Keratinocyte (primary cell): ENCODE data around the gene PARP11. TPM values are rescaled to one million over a fixed set of nuclear protein-coding genes. Genes with fewer than 3 reads are reported as not detected.

Source experiments
- DNase-seq: peaks from one replicate; pipeline ENCODE4 v3.0.0-alpha.2; 2011; ENCODE audit warnings: low read depth, missing footprints, low spot score
- FAIRE-seq: peaks from 2 replicates; lab custom pipeline; 2011; peaks lifted over from hg19 to GRCh38; lab: Jason Lieb, UNC
- H2AFZ ChIP-seq: 2 replicates; pipeline ENCODE4 v1.6.0; 2012; ENCODE audit warnings: low read length, control low read depth, inconsistent platforms; ENCODE audit not compliant: control insufficient read depth
- H3K27ac ChIP-seq: 2 replicates; pipeline ENCODE4 v1.5.1; 2011; ENCODE audit warnings: low read length; ENCODE audit not compliant: control insufficient read depth, insufficient read depth
- H3K27me3 ChIP-seq: 3 replicates; pipeline ENCODE4 v1.6.0; 2011; ENCODE audit warnings: low read length; ENCODE audit not compliant: control insufficient read depth, insufficient read depth; ENCODE audit errors: extremely low read depth
- H3K36me3 ChIP-seq, 2 experiments: 2 replicates in 1 of 2; 3 replicates in 1 of 2; pipeline ENCODE4 v1.5.1; 2011; ENCODE audit warnings: low read length in 2 of 2, mild to moderate bottlenecking in 1 of 2; ENCODE audit not compliant: control insufficient read depth in 2 of 2, insufficient read depth in 2 of 2; ENCODE audit errors: extremely low read depth in 1 of 2
- H3K4me1 ChIP-seq: 3 replicates; pipeline ENCODE4 v1.5.1; 2011; ENCODE audit warnings: low read length; ENCODE audit not compliant: control insufficient read depth, insufficient read depth; ENCODE audit errors: extremely low read depth
- H3K4me2 ChIP-seq: 3 replicates; pipeline ENCODE4 v1.6.0; 2011; ENCODE audit warnings: low read depth, low read length; ENCODE audit not compliant: control insufficient read depth, insufficient read depth; ENCODE audit errors: extremely low read depth
- H3K4me3 ChIP-seq, 3 experiments: fragments of 200-600 bp in 1 of 3; sonication (generic) in 1 of 3; 2 replicates in 2 of 3; 3 replicates in 1 of 3; pipeline ENCODE4 v1.5.1; 2011 to 2016; ENCODE audit warnings: low read length in 3 of 3, mild to moderate bottlenecking in 3 of 3, control low read depth in 2 of 3, inconsistent platforms in 1 of 3, low read depth in 1 of 3, mixed read lengths in 1 of 3, mixed run types in 1 of 3, moderate library complexity in 1 of 3; ENCODE audit not compliant: control insufficient read depth in 2 of 3, insufficient read depth in 2 of 3; ENCODE audit errors: extremely low read depth in 1 of 3
- H3K79me2 ChIP-seq: 2 replicates; pipeline ENCODE4 v1.6.0; 2012; ENCODE audit warnings: low read length; ENCODE audit not compliant: control insufficient read depth, insufficient read depth
- H3K9ac ChIP-seq: 3 replicates; pipeline ENCODE4 v1.6.0; 2011; ENCODE audit warnings: low read length; ENCODE audit not compliant: control insufficient read depth, insufficient read depth; ENCODE audit errors: extremely low read depth
- H3K9me1 ChIP-seq: 3 replicates; pipeline ENCODE4 v1.6.0; 2011; ENCODE audit warnings: low read length; ENCODE audit not compliant: control insufficient read depth, insufficient read depth; ENCODE audit errors: extremely low read depth
- H3K9me3 ChIP-seq: 2 replicates; pipeline ENCODE4 v1.5.1; 2012; ENCODE audit warnings: low read depth, low read length; ENCODE audit not compliant: control insufficient read depth
- H4K20me1 ChIP-seq: 3 replicates; pipeline ENCODE4 v1.6.0; 2011; ENCODE audit warnings: low read length; ENCODE audit not compliant: control insufficient read depth, insufficient read depth; ENCODE audit errors: extremely low read depth
- CTCF ChIP-seq, 3 experiments: IDR thresholded peaks in 1 of 3; conservative IDR thresholded peaks in 1 of 3; optimal IDR thresholded peaks in 1 of 3; 2 replicates in 2 of 3; 3 replicates in 1 of 3; pipeline versions ENCODE3 to v1.5.1; 2011; ENCODE audit warnings: low read length in 3 of 3, mild to moderate bottlenecking in 3 of 3, moderate library complexity in 2 of 3, control low read depth in 1 of 3, inconsistent platforms in 1 of 3; ENCODE audit not compliant: insufficient read depth in 2 of 3; ENCODE audit errors: extremely low read depth in 1 of 3
- EZH2 ChIP-seq: IDR thresholded peaks from one replicate; pipeline ENCODE4 v1.6.1; 2012; ENCODE audit warnings: inconsistent platforms, mild to moderate bottlenecking, low read length, moderate library complexity
- dilution Hi-C: fragments of 300-500 bp; cut with MboI; formaldehyde crosslinking; loops from one replicate; pipeline ENCODE4 v1.7.0; 2020; ENCODE audit warnings: low sequenced_read_pairs; ENCODE audit not compliant: extremely low pct_ligation_motif_present
- polyA plus RNA-seq, 5 experiments: library from polyadenylated mRNA; depleted of rRNA in 3 of 5; stranded (reverse) in 3 of 5; stranded (forward) in 1 of 5; unstranded in 1 of 5; fragments of >200 nt; gene quantifications; 1 replicate in 1 of 5; 2 replicates in 3 of 5; 3 replicates in 1 of 5; pipeline versions ENCODE4 v1.2.1 to v1.2.3, GENCODE V29; 2011 to 2012; ENCODE audit warnings: missing spikeins in 2 of 5, low read depth in 1 of 5, low replicate concordance in 1 of 5

Gene PARP11
- polyA plus RNA-seq, 1 donor (not counting 4 experiments of a cell fraction or from before 2014, with no cell fraction given), result 5.4 TPM

- no peak for DNase-seq
- H3K27me3 ChIP-seq, result no peaks in the 10 kb centered on the region
- FAIRE-seq, result no peak
- no peak overlapping the region for H3K27ac ChIP-seq
- no peaks in the 10 kb centered on the region for H4K20me1 ChIP-seq
- no peak overlapping the region for H3K9ac ChIP-seq
- H2AFZ ChIP-seq, result no peak overlapping the region
- H3K9me3 ChIP-seq, result no peaks in the 10 kb centered on the region
- H3K4me2 ChIP-seq, result no peak overlapping the region
- H3K36me3 ChIP-seq, result no peaks in the 10 kb centered on the region
- no peaks in the 10 kb centered on the region for H3K9me1 ChIP-seq
- TF ChIP-seq CTCF (optimal IDR thresholded peaks at IDR 0.05 in 1 of 3, IDR thresholded peaks at IDR 0.05 in 1 of 3, conservative IDR thresholded peaks at IDR 0.05 in 1 of 3; ENCODE audit: extremely low read depth in 1 of 3, insufficient read depth in 2 of 3, low read length in 3 of 3) (no peak), EZH2 (no peak)
- H3K79me2 ChIP-seq, result no peaks in the 10 kb centered on the region
- no peak overlapping the region for H3K4me3 ChIP-seq
- no peaks in the 10 kb centered on the region for H3K4me1 ChIP-seq
- dilution Hi-C loops, result no loop called here
These were observed 113.3 kb downstream of the PARP11 start for GRCh38 chr12:3759878-3760277.

Other genes starting within 250 kb of the PARP11 start
- gene CRACR2A, start 120.3 kb downstream of the PARP11 start, polyA plus RNA-seq, result 0.30 to 0.46 TPM (median 0.31 TPM) in 3 replicates